Keratinocyte (primary cell): ENCODE data around the gene CDX2.

Experiments
- EZH2 ChIP-seq: IDR thresholded peaks from one replicate; pipeline ENCODE4 v1.6.1; 2012; ENCODE audit warnings: inconsistent platforms, mild to moderate bottlenecking, low read length, moderate library complexity
- TF ChIP-seq, protein P1 (sequence below), 3 experiments: IDR thresholded peaks in 1 of 3; conservative IDR thresholded peaks in 1 of 3; optimal IDR thresholded peaks in 1 of 3; 2 replicates in 2 of 3; 3 replicates in 1 of 3; pipeline versions ENCODE3 to v1.5.1; 2011; ENCODE audit warnings: low read length in 3 of 3, mild to moderate bottlenecking in 3 of 3, moderate library complexity in 2 of 3, control low read depth in 1 of 3, inconsistent platforms in 1 of 3; ENCODE audit not compliant: insufficient read depth in 2 of 3; ENCODE audit errors: extremely low read depth in 1 of 3

GRCh38 chr13:27913160-27913559 lies 56.0 kb downstream of the CDX2 start:
- TF ChIP-seq, protein P1, sequence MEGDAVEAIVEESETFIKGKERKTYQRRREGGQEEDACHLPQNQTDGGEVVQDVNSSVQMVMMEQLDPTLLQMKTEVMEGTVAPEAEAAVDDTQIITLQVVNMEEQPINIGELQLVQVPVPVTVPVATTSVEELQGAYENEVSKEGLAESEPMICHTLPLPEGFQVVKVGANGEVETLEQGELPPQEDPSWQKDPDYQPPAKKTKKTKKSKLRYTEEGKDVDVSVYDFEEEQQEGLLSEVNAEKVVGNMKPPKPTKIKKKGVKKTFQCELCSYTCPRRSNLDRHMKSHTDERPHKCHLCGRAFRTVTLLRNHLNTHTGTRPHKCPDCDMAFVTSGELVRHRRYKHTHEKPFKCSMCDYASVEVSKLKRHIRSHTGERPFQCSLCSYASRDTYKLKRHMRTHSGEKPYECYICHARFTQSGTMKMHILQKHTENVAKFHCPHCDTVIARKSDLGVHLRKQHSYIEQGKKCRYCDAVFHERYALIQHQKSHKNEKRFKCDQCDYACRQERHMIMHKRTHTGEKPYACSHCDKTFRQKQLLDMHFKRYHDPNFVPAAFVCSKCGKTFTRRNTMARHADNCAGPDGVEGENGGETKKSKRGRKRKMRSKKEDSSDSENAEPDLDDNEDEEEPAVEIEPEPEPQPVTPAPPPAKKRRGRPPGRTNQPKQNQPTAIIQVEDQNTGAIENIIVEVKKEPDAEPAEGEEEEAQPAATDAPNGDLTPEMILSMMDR (optimal IDR thresholded peaks at IDR 0.05 in 1 of 3, IDR thresholded peaks at IDR 0.05 in 1 of 3, conservative IDR thresholded peaks at IDR 0.05 in 1 of 3; ENCODE audit: extremely low read depth in 1 of 3, insufficient read depth in 2 of 3, low read length in 3 of 3): no peak
- no peak for TF ChIP-seq EZH2
